Measurements from ENCODE around the gene CFAP251. TPM values are rescaled to one million over a fixed set of nuclear protein-coding genes. Genes with fewer than 3 reads are reported as not detected.

Gene CFAP251, protein sequence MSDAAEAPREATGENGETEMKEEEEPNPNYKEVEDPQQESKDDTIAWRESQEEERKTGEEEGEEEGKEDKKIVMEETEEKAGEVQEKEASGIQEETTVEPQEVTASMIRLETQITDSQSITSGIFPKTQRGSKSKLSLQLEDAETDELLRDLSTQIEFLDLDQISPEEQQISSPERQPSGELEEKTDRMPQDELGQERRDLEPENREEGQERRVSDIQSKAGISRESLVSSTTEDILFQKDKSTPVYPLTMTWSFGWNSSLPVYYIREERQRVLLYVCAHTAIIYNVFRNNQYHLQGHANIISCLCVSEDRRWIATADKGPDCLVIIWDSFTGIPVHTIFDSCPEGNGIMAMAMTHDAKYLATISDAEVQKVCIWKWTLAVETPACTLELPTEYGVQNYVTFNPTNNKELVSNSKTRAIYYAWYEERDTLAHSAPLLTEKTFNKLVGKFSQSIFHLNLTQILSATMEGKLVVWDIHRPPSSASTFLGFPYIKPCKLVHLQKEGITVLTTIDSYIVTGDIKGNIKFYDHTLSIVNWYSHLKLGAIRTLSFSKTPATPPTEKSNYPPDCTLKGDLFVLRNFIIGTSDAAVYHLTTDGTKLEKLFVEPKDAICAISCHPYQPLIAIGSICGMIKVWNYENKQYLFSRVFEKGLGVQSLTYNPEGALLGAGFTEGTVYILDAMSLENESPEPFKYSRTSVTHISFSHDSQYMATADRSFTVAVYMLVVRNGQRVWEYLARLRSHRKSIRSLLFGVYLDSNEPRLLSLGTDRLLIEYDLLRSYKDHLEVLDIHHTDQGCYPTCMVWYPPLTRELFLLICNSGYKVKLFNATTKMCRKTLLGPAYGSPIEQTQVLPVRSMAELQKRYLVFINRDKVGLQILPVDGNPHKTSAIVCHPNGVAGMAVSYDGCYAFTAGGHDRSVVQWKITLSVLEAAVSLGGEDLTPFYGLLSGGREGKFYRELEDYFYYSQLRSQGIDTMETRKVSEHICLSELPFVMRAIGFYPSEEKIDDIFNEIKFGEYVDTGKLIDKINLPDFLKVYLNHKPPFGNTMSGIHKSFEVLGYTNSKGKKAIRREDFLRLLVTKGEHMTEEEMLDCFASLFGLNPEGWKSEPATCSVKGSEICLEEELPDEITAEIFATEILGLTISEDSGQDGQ
- total RNA-seq (2022; extraction: Qiagen RNA extraction): 0.85 to 1.7 TPM (median 1.3 TPM) in 5 replicates

GRCh38 chr12:121917950-121918678 lies at the start of gene CFAP251:
TSS of gene CFAP251 (plus strand) at chr12:121918592. CDS start at chr12:121921306, 2,714 bp downstream.

DNA sequence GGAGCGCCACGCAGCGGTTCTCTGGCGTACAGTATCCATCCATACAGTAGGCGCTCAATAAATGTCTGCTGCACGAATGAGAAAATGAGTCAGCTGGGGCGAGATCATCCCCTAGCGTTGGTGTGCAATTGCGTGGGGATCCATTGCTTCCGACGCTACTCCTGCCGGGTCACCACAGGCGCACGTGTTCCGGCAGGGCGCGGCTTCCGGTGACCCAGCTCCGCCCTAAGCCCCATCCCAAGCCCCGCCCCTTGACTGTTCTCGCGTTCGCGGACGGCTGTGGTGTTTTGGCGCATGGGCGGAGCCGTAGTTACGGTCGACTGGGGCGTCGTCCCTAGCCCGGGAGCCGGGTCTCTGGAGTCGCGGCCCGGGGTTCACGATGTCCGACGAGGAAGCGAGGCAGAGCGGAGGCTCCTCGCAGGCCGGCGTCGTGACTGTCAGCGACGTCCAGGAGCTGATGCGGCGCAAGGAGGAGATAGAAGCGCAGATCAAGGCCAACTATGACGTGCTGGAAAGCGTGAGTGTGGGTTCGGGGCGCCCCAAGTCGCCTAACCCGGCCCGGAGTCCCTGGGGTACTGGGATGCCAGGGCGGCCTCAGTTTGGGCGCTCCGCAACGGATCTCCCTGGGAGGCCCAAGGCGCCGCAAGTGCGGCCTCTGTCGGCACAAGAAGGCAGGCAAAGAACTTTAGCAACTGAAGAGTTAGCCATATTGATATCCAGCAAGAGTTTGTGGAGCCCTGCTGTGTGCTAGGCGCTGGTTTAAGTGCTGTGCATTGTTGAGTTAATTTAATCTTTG lies 29.7 kb upstream of the CFAP251 start, which contains the start of gene PSMD9:
Gene PSMD9, plus strand, starts transcription at position 313 of the 796 bp plus-strand sequence. Its CDS starts 67 bp downstream, at position 380.

GRCh38 chr12:122021822-122022392 lies 103.5 kb downstream of the CFAP251 start, which contains the start of gene BCL7A:
TSS of gene BCL7A (plus strand) at chr12:122021884. CDS start at chr12:122022092, 208 bp downstream.

Other genes with a start within 250 kb of the CFAP251 start
- gene MORN3, start 248.9 kb upstream of the CFAP251 start, total RNA-seq (2022; extraction: Qiagen RNA extraction): 0.08 to 0.39 TPM (median 0.26 TPM) in 5 replicates
- gene TMEM120B, start 205.8 kb upstream of the CFAP251 start, total RNA-seq (2022; extraction: Qiagen RNA extraction): 13.2 to 18.7 TPM (median 16.0 TPM) in 5 replicates
- 82.6 to 96.9 TPM (median 89.9 TPM) in 5 replicates for gene RHOF, start 124.9 kb upstream of the CFAP251 start, total RNA-seq (2022; extraction: Qiagen RNA extraction)
- 11.0 to 12.2 TPM (median 11.8 TPM) in 5 replicates for gene SETD1B, start 114.6 kb upstream of the CFAP251 start, total RNA-seq (2022; extraction: Qiagen RNA extraction)
- 1.4 to 2.1 TPM (median 1.9 TPM) in 5 replicates for gene HPD, start 59.7 kb upstream of the CFAP251 start, total RNA-seq (2022; extraction: Qiagen RNA extraction)
- 116 to 162 TPM (median 126 TPM) in 5 replicates for gene PSMD9, start 29.8 kb upstream of the CFAP251 start, total RNA-seq (2022; extraction: Qiagen RNA extraction)
- 9.3 to 12.4 TPM (median 11.3 TPM) in 5 replicates for gene BCL7A, start 103.3 kb downstream of the CFAP251 start, total RNA-seq (2022; extraction: Qiagen RNA extraction)
- gene MLXIP, start 160.2 kb downstream of the CFAP251 start, total RNA-seq (2022; extraction: Qiagen RNA extraction): 32.5 to 44.3 TPM (median 39.7 TPM) in 5 replicates

All from A549 treated with Hydrocortisone at 1 μM for 4 hours (cell line).